ENCODE data around the gene DENND1C.

DENND1C gene

DNA sequence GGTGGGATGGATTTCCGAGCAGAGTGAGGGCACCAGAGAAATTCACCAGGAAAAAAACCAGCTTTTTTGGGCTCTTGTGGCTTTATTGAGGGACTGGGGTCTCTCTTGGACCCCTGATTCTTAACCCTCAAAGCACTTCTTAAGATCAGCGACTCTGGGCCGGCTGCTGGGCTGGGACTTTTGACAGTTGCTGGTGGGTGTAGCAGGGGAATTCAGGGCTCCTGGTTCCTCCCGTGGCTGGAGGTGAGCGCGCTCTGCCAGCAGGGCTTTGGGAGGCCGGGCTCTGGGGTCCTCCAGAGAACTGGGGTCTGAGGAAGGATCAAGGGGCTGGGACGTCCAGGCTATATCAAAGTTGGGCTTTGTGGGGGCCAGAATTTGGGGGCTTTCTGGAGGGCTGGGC, 14.2 kb downstream of the DENND1C start:
- no peaks in the 10 kb centered on the region for H3K79me2 ChIP-seq (ENCODE audit: control insufficient read depth, low read length)
- H3F3A ChIP-seq (ENCODE audit: control insufficient read depth, insufficient read depth), result no peaks in the 10 kb centered on the region
- H3K36me3 ChIP-seq (ENCODE audit: control insufficient read depth, low read length), result no peaks in the 10 kb centered on the region
- H3K9me3 ChIP-seq (ENCODE audit: control insufficient read depth, insufficient read depth, low read length), result no peaks in the 10 kb centered on the region
- H3K9me2 ChIP-seq (replicated peaks; ENCODE audit: control insufficient read depth, low read length), result no peaks in the 10 kb centered on the region
- H4K20me1 ChIP-seq (ENCODE audit: control insufficient read depth, insufficient read depth, low read depth, low read length), result no peaks in the 10 kb centered on the region
- no peaks in the 10 kb centered on the region for H3K27me3 ChIP-seq (ENCODE audit: control insufficient read depth, low read length)
- no peak overlapping the region for H3K27ac ChIP-seq (ENCODE audit: low read depth, low read length)
- no peak for TF ChIP-seq CTCF (IDR thresholded peaks at IDR 0.05; ENCODE audit: low read depth, low read length, poor library complexity, severe bottlenecking)
- TF ChIP-seq EZH2phosphoT487 (IDR thresholded peaks at IDR 0.05; ENCODE audit: borderline replicate concordance, low read length), result no peak
- H3K4me1 ChIP-seq (ENCODE audit: control insufficient read depth, low read length), result no peaks in the 10 kb centered on the region
- no peak overlapping the region for H3K4me3 ChIP-seq (ENCODE audit: low read length)
- H3K4me2 ChIP-seq (ENCODE audit: low read length), result no peak overlapping the region

- no peak overlapping the region for H3K27ac ChIP-seq (ENCODE audit: low read depth, low read length)
- no peaks in the 10 kb centered on the region for H4K20me1 ChIP-seq (ENCODE audit: control insufficient read depth, insufficient read depth, low read depth, low read length)
- no peaks in the 10 kb centered on the region for H3K9me2 ChIP-seq (replicated peaks; ENCODE audit: control insufficient read depth, low read length)
- TF ChIP-seq CTCF (IDR thresholded peaks at IDR 0.05; ENCODE audit: low read depth, low read length, poor library complexity, severe bottlenecking), result no peak
- H3K36me3 ChIP-seq (ENCODE audit: control insufficient read depth, low read length), result no peaks in the 10 kb centered on the region
- H3F3A ChIP-seq (ENCODE audit: control insufficient read depth, insufficient read depth), result no peaks in the 10 kb centered on the region
- H3K4me2 ChIP-seq (ENCODE audit: low read length), result no peak overlapping the region
- no peak overlapping the region for H3K4me3 ChIP-seq (ENCODE audit: low read length)
- no peaks in the 10 kb centered on the region for H3K9me3 ChIP-seq (ENCODE audit: control insufficient read depth, insufficient read depth, low read length)
- no peaks in the 10 kb centered on the region for H3K79me2 ChIP-seq (ENCODE audit: control insufficient read depth, low read length)
- no peaks in the 10 kb centered on the region for H3K4me1 ChIP-seq (ENCODE audit: control insufficient read depth, low read length)
- H3K27me3 ChIP-seq (ENCODE audit: control insufficient read depth, low read length), result no peaks in the 10 kb centered on the region
Measured at GRCh38 chr19:6466526-6467248, 14.9 kb downstream of the DENND1C start.

- no peaks in the 10 kb centered on the region for H3K9me2 ChIP-seq (replicated peaks; ENCODE audit: control insufficient read depth, low read length)
- no peak overlapping the region for H3K4me3 ChIP-seq (ENCODE audit: low read length)
- no peaks in the 10 kb centered on the region for H3F3A ChIP-seq (ENCODE audit: control insufficient read depth, insufficient read depth)
- no peaks in the 10 kb centered on the region for H3K9me3 ChIP-seq (ENCODE audit: control insufficient read depth, insufficient read depth, low read length)
- no peaks in the 10 kb centered on the region for H3K36me3 ChIP-seq (ENCODE audit: control insufficient read depth, low read length)
- no peak overlapping the region for H3K27ac ChIP-seq (ENCODE audit: low read depth, low read length)
- no peaks in the 10 kb centered on the region for H3K79me2 ChIP-seq (ENCODE audit: control insufficient read depth, low read length)
- H3K27me3 ChIP-seq (ENCODE audit: control insufficient read depth, low read length), result no peaks in the 10 kb centered on the region
- TF ChIP-seq EZH2phosphoT487 (IDR thresholded peaks at IDR 0.05; ENCODE audit: borderline replicate concordance, low read length) (no peak), CTCF (IDR thresholded peaks at IDR 0.05; ENCODE audit: low read depth, low read length, poor library complexity, severe bottlenecking) (no peak)
- H4K20me1 ChIP-seq (ENCODE audit: control insufficient read depth, insufficient read depth, low read depth, low read length), result no peaks in the 10 kb centered on the region
- no peaks in the 10 kb centered on the region for H3K4me1 ChIP-seq (ENCODE audit: control insufficient read depth, low read length)
- H3K4me2 ChIP-seq (ENCODE audit: low read length), result no peak overlapping the region
Measured at GRCh38 chr19:6465663-6466062, 15.9 kb downstream of the DENND1C start.

Data from DOHH2 (cell line).